Epithelial cell of proximal tubule (primary cell): ENCODE measurements around the gene SP2. TPM values are rescaled to one million over a fixed set of nuclear protein-coding genes. Genes with fewer than 3 reads are reported as not detected.

Experiments used
- DNase-seq: peaks from one replicate; pipeline ENCODE4 v3.0.0-alpha.2; 2011; ENCODE audit warnings: low read depth
- H3K4me3 ChIP-seq: 2 replicates; pipeline ENCODE4 v1.5.1; 2011; ENCODE audit warnings: low read depth, mild to moderate bottlenecking, low read length
- total RNA-seq: library from RNA; depleted of rRNA; stranded (reverse); fragments of >200 nt; gene quantifications from 2 replicates; pipeline ENCODE4 v1.2.3, GENCODE V29; 2015
- TF ChIP-seq, protein P1 (sequence below): conservative IDR thresholded peaks from 2 replicates; pipeline ENCODE4 v1.5.1; 2012; ENCODE audit warnings: low read depth, mild to moderate bottlenecking, low read length

SP2 gene
- total RNA-seq, 1 donor from 2014 or later = 2.1 TPM

DNA sequence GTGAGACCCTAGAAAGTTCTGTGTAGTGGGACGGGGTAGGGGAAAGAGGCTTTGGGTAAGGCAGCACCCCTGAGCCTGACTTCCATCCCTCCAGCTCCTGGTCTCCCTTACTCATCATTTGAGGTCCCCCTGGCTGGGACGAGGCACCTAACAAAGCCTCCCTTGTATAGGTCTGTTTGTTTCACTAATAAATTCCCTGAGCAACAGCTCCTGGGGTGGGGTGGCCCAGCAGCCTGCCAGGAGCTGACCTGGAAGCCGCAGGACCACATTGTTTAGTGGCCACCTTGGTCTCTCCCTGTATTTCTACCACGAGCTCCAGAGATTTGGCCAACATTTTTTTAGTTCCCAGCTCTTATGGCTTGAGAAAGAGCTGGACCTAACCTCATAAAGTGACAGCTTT, 54.4 kb downstream of the SP2 start:
- no peak for DNase-seq
- H3K4me3 ChIP-seq = no peak overlapping the region
- TF ChIP-seq, protein P1, sequence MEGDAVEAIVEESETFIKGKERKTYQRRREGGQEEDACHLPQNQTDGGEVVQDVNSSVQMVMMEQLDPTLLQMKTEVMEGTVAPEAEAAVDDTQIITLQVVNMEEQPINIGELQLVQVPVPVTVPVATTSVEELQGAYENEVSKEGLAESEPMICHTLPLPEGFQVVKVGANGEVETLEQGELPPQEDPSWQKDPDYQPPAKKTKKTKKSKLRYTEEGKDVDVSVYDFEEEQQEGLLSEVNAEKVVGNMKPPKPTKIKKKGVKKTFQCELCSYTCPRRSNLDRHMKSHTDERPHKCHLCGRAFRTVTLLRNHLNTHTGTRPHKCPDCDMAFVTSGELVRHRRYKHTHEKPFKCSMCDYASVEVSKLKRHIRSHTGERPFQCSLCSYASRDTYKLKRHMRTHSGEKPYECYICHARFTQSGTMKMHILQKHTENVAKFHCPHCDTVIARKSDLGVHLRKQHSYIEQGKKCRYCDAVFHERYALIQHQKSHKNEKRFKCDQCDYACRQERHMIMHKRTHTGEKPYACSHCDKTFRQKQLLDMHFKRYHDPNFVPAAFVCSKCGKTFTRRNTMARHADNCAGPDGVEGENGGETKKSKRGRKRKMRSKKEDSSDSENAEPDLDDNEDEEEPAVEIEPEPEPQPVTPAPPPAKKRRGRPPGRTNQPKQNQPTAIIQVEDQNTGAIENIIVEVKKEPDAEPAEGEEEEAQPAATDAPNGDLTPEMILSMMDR = no peak

DNA sequence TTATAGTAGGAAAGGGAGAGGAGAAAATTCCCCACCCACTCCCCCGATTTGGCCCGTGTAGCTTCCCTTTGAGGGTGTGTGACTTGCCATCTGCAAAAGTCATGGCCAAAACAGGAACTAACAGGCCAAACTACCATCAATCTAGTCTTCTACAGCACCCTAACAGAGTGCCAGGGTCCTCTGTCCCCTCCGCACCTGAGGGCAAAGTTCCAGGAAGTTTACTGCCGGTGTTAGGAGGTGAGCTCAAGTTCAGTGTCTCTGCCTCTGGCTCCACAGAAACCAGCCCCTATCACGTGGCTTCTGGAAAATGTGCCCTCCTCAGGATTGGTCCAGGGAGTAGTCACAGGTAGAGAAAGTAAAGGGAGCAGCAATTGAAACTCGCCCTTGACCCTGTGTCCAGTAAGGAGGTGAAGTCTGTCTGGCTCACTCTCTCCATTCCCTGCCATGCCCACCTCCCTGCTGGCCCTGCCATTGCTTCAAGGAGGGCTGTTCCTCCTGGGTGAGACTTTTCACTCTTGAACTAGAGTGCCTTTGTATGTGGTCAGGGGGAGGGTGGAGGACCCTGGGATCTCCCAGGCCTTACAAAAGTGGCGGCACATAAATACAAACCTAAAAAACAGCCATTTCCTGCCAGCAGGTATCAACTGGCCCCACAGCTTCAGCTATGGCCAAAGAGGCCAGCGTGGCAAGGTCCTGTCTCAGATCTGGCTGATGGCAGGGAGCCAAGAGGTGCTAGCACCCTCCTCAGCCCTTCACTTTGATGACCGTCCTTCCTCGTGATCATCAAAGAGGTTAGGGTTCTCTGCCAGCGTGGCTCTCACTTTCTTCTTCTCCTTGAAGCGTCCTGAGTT, 56.4 kb downstream of the SP2 start:
- no peak for DNase-seq
- H3K4me3 ChIP-seq = no peak overlapping the region
- TF ChIP-seq, protein P1 = no peak

DNA sequence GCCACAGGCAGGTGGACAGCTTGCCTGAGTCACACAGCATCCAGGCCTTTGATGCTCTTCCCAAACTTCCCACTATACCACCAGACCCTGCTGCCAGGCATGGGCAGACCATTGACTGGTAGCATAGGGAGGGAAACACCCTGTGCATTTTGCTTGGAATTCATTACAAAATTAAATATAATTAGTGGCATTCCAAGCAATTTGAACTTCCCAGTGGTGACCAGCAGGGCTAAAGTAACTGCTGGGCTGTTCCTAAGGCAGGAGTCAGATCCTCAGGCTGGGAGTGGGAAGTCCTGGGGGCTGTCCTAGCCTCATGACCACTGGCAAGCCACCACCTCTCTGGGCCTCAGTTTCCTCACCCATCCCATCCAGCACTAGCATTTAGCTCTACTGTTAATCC, 57.9 kb downstream of the SP2 start:
- H3K4me3 ChIP-seq = no peak overlapping the region
- TF ChIP-seq, protein P1 = peak; percentile 27
- no peak for DNase-seq

DNA sequence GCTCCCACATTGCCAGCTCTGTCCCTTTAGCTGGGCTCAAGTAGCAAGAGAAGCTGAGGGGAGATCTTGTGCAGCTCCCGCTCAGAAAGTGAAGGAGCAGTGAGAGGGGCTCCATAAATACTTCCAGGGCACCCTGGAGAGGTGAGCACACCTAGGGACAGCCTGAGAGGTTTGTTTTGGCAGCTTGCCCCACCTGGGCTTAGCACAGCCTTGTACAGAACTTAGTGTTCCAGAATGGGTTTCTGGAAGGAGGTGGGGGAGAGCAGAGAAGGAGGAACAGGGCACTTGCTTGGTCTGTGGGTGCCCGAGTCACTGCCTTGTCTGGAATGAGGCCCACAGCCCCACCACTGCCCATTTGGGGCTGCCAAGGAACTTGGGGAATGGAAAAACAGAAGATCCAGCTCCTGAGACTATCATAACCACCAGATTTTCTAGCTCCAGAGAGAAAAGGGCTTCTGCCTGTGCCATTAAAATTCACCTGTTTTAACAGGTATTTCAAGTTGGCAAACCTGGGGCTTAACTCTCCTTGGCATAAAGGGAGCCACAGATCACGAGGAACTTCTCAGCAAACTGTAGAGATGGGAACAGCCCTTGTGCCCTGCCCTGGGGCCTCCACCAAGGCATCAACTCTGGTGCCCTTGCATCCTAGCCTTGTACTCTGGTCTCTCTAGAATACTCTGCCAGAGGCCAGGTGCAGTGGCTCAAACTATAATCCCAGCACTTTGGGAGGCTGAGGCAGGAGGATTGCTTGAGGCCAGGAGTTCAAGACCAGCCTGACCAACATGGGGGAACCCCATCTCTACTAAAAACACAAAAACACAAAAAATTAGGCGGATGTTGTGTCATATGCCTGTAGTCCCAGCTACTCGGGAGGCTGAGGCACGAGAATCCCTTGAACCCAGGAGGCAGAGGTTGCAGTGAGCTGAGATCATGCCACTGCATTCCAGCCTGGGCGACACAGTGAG, 59.7 kb downstream of the SP2 start:
- TF ChIP-seq, protein P1 = no peak
- DNase-seq = no peak
- H3K4me3 ChIP-seq = no peak overlapping the region

DNA sequence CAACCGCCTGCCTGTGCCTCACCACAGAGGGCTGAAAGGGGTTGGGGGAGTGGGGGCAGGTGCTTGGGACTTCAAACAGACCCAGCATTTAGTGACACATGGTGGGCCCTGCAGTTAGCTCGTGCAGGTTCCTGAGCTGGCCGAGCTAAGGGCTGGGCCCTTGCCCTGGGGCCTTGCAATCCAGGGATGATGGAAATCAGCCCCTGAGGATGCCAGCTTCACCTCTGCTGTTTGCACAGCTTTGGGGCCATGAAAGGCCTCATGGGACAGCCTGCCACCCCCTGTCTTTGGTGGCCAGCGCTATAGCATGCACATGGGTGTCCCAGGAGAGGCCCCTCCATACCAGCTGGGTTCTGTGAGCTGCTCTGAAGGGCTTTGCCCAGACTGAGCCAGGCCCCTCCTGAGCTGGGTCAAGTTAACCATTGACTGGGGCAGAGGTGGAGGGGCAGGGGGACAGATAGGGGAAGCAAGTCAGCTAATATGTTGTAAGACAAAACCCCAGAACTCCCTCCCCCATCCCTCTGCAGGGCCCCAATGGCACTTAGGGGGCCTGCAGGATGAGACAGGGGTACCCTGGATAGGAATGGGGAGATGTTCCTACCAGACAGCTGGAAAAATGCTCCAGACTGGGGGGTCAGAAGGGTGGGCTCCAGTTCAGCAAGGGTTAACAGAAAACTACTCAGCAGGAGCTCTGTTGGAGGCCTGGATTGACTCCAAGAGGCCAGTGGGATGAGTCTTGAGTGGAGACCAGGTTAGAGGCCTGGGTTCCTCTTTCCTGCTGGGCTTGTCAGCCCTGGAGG, 61.0 kb downstream of the SP2 start:
- no peak for DNase-seq
- peak overlapping the region; percentile 44 for H3K4me3 ChIP-seq

More for the DNA sequence above, 61.0 kb downstream of the SP2 start:
- TF ChIP-seq, protein P1 = no peak
